Measurements from ENCODE around the gene NKTR. TPM values are rescaled to one million over a fixed set of nuclear protein-coding genes. Genes with fewer than 3 reads are reported as not detected.
A peak's percentile ranks its signal among the peaks of the same experiment; 100 is the strongest.
"Not testable (repeated sequence)": the region's sequence is repeated elsewhere in the genome, so short reads cannot be mapped to it uniquely, and the experiment has no call there.

NKTR gene
- total RNA-seq, 6 experiments from 2014 or later, result 27.8 to 32.7 (median 30.9) TPM

DNA sequence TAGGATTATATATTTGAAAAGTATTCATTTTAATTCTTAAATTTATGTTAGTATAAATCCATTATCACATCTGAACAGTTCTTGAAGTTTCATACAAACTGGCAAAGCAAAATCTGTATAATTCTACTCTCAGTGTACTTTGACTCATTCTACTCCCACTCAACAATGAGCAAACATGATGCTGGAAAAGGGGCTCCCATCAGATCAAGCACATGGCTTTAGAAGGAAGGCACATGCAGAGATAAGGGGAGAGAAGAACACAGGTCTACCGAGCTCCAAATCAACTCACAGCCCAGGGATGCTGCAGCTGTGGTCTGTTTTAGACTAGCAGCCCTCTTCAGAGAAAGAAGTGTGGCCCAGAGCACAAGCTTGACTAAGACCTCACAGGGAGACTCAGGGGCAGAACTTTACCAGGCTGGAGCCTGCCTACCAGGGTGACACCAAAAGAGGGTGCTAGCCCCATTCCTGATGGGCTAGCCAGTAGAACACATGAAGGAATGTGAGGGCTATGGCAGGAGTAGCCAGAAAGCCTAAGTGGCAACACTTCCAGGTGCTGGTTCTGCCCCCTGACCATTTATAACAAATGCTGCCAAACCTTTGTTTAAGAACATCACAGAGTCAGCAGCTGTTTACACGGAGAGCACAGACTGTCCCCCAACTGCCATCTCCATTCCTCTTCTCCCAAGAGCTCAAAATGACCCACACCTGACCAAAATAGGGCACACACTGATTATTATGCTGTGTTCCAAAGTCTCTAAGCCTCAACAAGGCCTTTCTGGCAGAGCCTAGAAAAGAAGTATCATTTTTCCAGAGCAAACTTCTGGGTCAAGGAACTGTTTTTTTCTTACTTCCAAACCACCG lies 38.2 kb upstream of the NKTR start:
- TF ChIP-seq, protein P1, sequence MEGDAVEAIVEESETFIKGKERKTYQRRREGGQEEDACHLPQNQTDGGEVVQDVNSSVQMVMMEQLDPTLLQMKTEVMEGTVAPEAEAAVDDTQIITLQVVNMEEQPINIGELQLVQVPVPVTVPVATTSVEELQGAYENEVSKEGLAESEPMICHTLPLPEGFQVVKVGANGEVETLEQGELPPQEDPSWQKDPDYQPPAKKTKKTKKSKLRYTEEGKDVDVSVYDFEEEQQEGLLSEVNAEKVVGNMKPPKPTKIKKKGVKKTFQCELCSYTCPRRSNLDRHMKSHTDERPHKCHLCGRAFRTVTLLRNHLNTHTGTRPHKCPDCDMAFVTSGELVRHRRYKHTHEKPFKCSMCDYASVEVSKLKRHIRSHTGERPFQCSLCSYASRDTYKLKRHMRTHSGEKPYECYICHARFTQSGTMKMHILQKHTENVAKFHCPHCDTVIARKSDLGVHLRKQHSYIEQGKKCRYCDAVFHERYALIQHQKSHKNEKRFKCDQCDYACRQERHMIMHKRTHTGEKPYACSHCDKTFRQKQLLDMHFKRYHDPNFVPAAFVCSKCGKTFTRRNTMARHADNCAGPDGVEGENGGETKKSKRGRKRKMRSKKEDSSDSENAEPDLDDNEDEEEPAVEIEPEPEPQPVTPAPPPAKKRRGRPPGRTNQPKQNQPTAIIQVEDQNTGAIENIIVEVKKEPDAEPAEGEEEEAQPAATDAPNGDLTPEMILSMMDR (IDR thresholded peaks at IDR 0.05), result no peak
- no peak overlapping the region for H3K4me3 Mint-ChIP-seq
- H3K27me3 Mint-ChIP-seq (ENCODE audit: insufficient read depth), result no peaks in the 10 kb centered on the region
- H3K36me3 Mint-ChIP-seq (ENCODE audit: low read depth), result peaks cover 14% of the 10 kb centered on the region; the same call in 1 of the 2 replicates
- no peaks in the 10 kb centered on the region for H3K4me1 Mint-ChIP-seq (ENCODE audit: low read depth)
- no peak for DNase-seq
- no peak overlapping the region; the same call in 1 of the 2 replicates for H3K27ac Mint-ChIP-seq
- H3K9me3 Mint-ChIP-seq, result no peaks in the 10 kb centered on the region

DNA sequence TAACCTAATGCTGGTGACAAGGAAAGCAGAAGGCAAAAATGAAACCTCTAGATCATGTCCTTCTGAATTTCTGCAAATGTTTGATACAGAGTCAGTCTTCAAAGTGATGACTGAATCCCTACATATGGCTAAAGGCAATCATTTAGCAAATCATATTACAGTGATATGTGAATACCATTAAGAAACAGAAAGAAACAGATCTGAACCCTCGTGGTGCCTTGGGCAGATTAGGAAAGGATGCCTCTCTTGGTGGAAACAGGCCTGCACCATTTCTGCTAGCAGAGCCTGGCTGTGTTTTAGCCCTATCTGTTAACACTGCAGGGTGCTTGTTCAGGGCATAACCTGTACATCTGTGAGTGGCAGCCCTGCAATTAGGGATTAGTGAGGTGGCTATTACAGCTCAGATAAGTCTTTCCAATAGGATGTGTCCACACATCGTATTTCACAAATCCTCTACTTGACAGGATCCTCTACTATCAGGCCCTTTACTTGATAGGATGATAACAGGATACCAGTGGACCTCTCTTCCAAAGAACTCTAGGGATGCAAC lies 30.8 kb upstream of the NKTR start:
- H3K27ac Mint-ChIP-seq, result no peak overlapping the region
- H3K9me3 Mint-ChIP-seq, result no peaks in the 10 kb centered on the region
- no peak overlapping the region for H3K4me3 Mint-ChIP-seq
- TF ChIP-seq, protein P1 (IDR thresholded peaks at IDR 0.05), result no peak
- DNase-seq, result no peak
- peaks cover 31% of the 10 kb centered on the region for H3K36me3 Mint-ChIP-seq (ENCODE audit: low read depth)
- H3K4me1 Mint-ChIP-seq (ENCODE audit: low read depth), result peaks cover 8% of the 10 kb centered on the region; the same call in 1 of the 2 replicates
- no peaks in the 10 kb centered on the region for H3K27me3 Mint-ChIP-seq (ENCODE audit: insufficient read depth)

DNA sequence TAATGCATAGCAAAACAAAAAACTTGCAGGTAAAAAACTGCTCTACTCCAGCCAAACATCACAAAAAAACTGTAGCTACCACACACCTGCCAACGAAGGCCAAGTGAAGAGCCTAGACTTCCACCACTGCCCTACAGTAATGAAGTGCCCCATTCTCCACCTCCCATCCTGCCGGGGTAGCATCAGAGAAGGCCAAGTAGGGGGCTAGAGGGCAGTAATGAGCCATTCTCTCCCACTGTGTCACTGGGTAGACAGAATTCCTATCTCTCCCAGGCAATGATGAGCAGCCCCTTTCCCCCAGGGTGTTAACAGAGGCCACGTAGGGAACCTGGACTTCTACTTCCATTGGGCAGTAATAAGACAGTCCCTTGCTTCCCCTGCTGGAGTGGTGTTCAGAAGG lies 28.2 kb upstream of the NKTR start:
- Mint-ChIP-seq H3K4me3 (no peak overlapping the region), H3K4me1 (ENCODE audit: low read depth) (peaks cover 8% of the 10 kb centered on the region; the same call in 1 of the 2 replicates), H3K9me3 (peaks cover 10% of the 10 kb centered on the region), H3K27ac (no peak overlapping the region), H3K36me3 (ENCODE audit: low read depth) (peaks cover 44% of the 10 kb centered on the region), H3K27me3 (ENCODE audit: insufficient read depth) (no peaks in the 10 kb centered on the region)
- peak; percentile 23 for DNase-seq
- TF ChIP-seq, protein P1 (IDR thresholded peaks at IDR 0.05), result peak; percentile 68

DNA sequence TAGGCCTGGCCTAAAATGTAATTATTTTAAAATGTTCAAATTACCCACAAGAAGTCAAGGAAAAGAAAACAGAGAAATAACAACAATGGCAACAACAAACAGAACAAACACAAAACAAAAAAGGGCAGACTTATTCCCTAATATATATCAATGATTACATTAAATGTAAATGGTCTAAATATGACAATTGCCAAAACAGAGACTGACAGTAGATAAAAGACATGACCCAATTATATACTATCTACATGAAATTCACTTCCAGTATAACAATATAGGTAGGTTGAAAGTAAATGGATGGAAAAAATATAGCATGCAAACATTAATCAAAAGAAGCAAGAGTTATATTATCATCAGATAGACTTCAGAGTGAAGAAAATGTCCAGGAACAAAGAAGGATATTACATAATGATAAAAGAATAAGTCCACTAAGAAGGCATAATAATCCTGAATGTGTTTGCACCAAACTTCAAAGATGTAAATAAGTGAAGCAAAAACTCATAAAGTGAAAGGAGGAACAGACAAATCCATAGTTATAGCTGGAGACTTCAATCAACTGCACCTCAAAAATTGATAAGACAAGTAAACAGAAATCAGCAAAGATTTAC lies 25.2 kb upstream of the NKTR start:
- no peak for DNase-seq
- no peak overlapping the region for H3K4me3 Mint-ChIP-seq
- peaks cover 42% of the 10 kb centered on the region for H3K36me3 Mint-ChIP-seq (ENCODE audit: low read depth)
- no peaks in the 10 kb centered on the region for H3K27me3 Mint-ChIP-seq (ENCODE audit: insufficient read depth)
- H3K27ac Mint-ChIP-seq, result no peak overlapping the region
- peaks cover 15% of the 10 kb centered on the region for H3K4me1 Mint-ChIP-seq (ENCODE audit: low read depth)
- TF ChIP-seq, protein P1 (IDR thresholded peaks at IDR 0.05), result no peak
- H3K9me3 Mint-ChIP-seq, result peaks cover 10% of the 10 kb centered on the region

DNA sequence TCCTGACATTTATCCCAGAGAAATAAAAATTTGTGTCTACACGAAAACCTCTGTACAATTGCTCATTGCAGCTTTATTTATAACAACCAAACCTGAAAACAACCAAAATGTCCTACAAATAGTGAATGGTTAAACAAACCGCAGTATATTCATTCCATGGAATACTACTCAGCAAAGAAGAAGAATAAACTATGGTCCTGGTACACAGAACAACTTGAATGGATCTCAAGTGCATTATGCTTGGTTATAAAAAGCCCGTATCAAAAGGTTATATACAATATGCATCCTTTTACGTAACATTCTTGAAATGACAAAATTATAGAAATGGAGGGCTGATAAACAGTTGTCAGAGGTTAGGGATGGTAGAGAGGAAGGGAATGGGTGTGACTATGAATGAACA lies 22.4 kb upstream of the NKTR start:
- Mint-ChIP-seq H3K4me3 (no peak overlapping the region), H3K27me3 (ENCODE audit: insufficient read depth) (no peaks in the 10 kb centered on the region; the same call in 1 of the 2 replicates), H3K36me3 (ENCODE audit: low read depth) (peaks cover 42% of the 10 kb centered on the region), H3K4me1 (ENCODE audit: low read depth) (peaks cover 29% of the 10 kb centered on the region), H3K27ac (no peak overlapping the region), H3K9me3 (peaks cover 10% of the 10 kb centered on the region)
- DNase-seq, result no peak
- TF ChIP-seq, protein P1 (IDR thresholded peaks at IDR 0.05), result no peak

DNA sequence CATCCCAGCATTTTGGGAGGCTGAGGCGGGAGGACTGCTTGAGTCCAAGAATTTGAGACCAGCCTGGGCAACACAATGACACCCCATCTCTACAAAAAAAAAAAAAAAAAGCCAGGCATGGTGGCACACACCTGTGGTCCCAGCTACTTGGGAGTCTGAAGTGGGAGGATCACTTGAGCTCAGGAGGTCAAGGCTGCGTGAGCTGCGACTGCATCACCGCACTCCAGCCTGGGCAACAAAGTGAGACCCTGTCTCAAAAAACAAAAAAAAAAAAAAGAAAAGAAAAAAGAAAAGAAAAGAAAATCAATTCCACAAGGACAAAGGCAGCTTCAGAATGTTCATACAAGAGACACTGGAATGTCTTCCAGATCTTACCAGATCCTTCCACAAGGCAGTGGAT lies 21.1 kb upstream of the NKTR start:
- peaks cover 35% of the 10 kb centered on the region for H3K36me3 Mint-ChIP-seq (ENCODE audit: low read depth)
- not testable (repeated sequence) for H3K4me3 Mint-ChIP-seq; DNase-seq; H3K27ac Mint-ChIP-seq; H3K9me3 Mint-ChIP-seq; H3K27me3 Mint-ChIP-seq (ENCODE audit: insufficient read depth)
- H3K4me1 Mint-ChIP-seq (ENCODE audit: low read depth), result peaks cover 33% of the 10 kb centered on the region
